C4-2B (cell line): ENCODE data around the gene SDHA.
A peak's percentile ranks its signal among the peaks of the same experiment; 100 is the strongest.

ENCODE experiments used
- H3K27ac ChIP-seq: fragments of 450-650 bp; 2 replicates; pipeline ENCODE4 v1.5.1; 2017
- ZFX ChIP-seq: fragments of 450-650 bp; IDR thresholded peaks from 2 replicates; pipeline ENCODE4 v1.6.1; 2017
- TF ChIP-seq, protein P1 (sequence below): fragments of 450-650 bp; conservative IDR thresholded peaks from 2 replicates; pipeline ENCODE4 v1.5.1; 2017; ENCODE audit warnings: mild to moderate bottlenecking

Gene SDHA

GRCh38 chr5:191036-191948 lies 26.8 kb upstream of the SDHA start, which contains the start of gene LRRC14B:
Gene LRRC14B (plus strand): TSS chr5:191495. CDS start chr5:191539, 44 bp downstream.
- H3K27ac ChIP-seq = peak within 1 kb of the TSS; percentile 62
- TF ChIP-seq, protein P1, sequence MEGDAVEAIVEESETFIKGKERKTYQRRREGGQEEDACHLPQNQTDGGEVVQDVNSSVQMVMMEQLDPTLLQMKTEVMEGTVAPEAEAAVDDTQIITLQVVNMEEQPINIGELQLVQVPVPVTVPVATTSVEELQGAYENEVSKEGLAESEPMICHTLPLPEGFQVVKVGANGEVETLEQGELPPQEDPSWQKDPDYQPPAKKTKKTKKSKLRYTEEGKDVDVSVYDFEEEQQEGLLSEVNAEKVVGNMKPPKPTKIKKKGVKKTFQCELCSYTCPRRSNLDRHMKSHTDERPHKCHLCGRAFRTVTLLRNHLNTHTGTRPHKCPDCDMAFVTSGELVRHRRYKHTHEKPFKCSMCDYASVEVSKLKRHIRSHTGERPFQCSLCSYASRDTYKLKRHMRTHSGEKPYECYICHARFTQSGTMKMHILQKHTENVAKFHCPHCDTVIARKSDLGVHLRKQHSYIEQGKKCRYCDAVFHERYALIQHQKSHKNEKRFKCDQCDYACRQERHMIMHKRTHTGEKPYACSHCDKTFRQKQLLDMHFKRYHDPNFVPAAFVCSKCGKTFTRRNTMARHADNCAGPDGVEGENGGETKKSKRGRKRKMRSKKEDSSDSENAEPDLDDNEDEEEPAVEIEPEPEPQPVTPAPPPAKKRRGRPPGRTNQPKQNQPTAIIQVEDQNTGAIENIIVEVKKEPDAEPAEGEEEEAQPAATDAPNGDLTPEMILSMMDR = no peak
- TF ChIP-seq ZFX = no peak

- H3K27ac ChIP-seq = peak overlapping the region; percentile 62
- TF ChIP-seq, protein P1 = no peak
- TF ChIP-seq ZFX = no peak
Observed at GRCh38 chr5:191949-192690, 26.0 kb upstream of the SDHA start.

GRCh38 chr5:192691-192969 lies 25.5 kb upstream of the SDHA start:
- TF ChIP-seq, protein P1 = no peak
- no peak for TF ChIP-seq ZFX
- no peak overlapping the region for H3K27ac ChIP-seq

DNA sequence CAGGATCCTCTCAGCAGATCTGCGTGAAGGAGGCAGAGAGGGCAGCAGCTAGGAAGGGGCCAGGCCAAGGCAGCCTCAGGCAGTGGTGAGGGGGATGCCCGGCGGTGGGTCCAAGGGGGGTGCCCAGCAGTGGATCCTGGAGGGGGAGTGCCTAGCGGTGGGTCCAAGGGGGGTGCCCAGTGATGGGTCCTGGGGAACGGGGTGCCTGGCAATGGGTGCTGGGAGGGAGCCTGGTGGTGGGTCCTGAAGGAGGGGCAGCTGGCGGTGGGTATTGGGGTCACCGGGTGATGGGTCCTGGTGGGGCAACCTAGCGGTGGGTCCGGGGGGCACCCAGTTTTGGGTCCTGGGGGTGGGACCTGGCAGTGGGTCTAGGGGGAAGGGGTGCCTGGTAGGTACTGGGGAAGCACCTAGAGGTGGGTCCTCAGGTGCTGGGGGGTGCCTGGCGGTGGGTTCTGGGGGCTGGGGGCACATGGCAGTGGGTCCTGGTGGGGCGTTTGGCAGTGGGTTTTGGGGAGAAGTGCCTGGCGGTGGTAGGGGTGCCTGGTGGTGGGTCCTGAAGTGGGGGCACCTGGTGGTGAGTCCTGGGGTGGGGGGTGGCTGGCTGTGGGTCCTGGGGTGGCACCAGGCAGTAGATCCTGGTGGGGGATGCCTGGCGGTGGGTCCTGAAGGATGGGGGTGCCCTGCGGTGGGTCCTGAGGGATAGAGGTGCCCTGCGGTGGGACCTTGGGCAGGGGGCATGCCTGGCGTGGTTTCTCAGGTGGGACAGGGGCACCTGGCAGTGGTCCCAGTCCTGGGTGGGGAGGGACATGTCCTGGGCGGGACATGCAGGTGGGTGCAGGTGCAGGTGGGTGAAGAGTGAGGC lies 24.9 kb upstream of the SDHA start:
- TF ChIP-seq ZFX = no peak
- TF ChIP-seq, protein P1 = no peak
- H3K27ac ChIP-seq = no peak overlapping the region

DNA sequence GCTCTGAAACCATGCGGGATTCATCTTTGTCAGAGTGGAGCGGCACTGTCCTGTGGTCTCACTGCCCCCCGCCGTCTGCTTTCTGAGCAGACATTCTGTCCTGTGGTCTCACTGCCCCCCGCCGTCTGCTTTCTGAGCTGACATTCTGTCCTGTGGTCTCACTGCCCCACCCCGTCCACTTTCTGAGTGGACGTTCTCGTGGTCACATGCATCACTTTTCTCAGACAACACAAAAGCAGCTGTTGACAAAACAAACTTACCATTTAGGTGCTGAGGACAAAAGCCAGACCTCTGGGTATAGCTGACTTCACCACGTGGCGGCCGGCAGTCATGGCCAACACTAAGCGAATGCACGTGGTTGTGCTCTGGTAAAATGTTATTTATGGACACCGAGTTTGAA lies 24.0 kb upstream of the SDHA start:
- H3K27ac ChIP-seq = no peak overlapping the region
- TF ChIP-seq ZFX = no peak
- TF ChIP-seq, protein P1 = no peak

GRCh38 chr5:194603-195209 lies 23.4 kb upstream of the SDHA start:
- TF ChIP-seq ZFX = no peak
- TF ChIP-seq, protein P1 = no peak
- no peak overlapping the region for H3K27ac ChIP-seq
